HEK293 (cell line): ENCODE data around the gene ARF3.

Experiments
- CTCF ChIP-seq: fragments of 450-650 bp; formaldehyde crosslinking; IDR thresholded peaks from 2 replicates; pipeline ENCODE4 v1.5.1; 2016; ENCODE audit warnings: missing biosample characterization, missing genetic modification characterization
- ZNF221 ChIP-seq: fragments of 450-650 bp; formaldehyde crosslinking; IDR thresholded peaks from 2 replicates; pipeline ENCODE4 v1.5.1; 2017; ENCODE audit warnings: missing biosample characterization, missing genetic modification characterization, borderline replicate concordance
- ZNF571 ChIP-seq: fragments of 450-650 bp; formaldehyde crosslinking; IDR thresholded peaks from 2 replicates; pipeline ENCODE4 v1.5.0; 2017; ENCODE audit warnings: missing biosample characterization, missing genetic modification characterization

GRCh38 chr12:48985901-48986300 lies 28.6 kb upstream of the ARF3 start:
- TF ChIP-seq CTCF (tag by site-specific recombination) = no peak
- no peak for TF ChIP-seq ZNF221 (tag by site-specific recombination)
- no peak for TF ChIP-seq ZNF571
